ENCODE measurements around the gene LMO4. TPM values are rescaled to one million over a fixed set of nuclear protein-coding genes. Genes with fewer than 3 reads are reported as not detected.

Gene LMO4
- polyA plus RNA-seq, 3 donors, result 20.3 to 71.8 (median 22.3) TPM

GRCh38 chr1:87331365-87332241 is 2.9 kb downstream of the LMO4 start:
- H3K9ac ChIP-seq (ENCODE audit: insufficient read depth, low read length, poor library complexity, severe bottlenecking), result peak overlapping the region; percentile 60
- peak overlapping the region; percentile 81 to 93 (median 84) for H3K4me3 ChIP-seq (replicated peaks in 1 of 3; ENCODE audit: low read depth in 2 of 3, low read length in 3 of 3)
- Mint-ChIP-seq H3K4me1 (peaks cover 58% of the 10 kb centered on the region), H3K36me3 (peaks cover 20 to 21% of the 10 kb centered on the region in 2 donors), H3K27me3 (ENCODE audit: low read depth in 3 of 3) (peaks cover 0 to 3% (median 2%) of the 10 kb centered on the region in 3 donors), H3K27ac (peak overlapping the region; percentile 50 to 95 (median 82)), H3K9me3 (no peaks in the 10 kb centered on the region), H3K4me3 (peak overlapping the region; percentile 95 to 97)
- peak; percentile 7 for TF ChIP-seq CTCF (IDR thresholded peaks at IDR 0.05)
- H3K4me2 ChIP-seq (replicated peaks; ENCODE audit: extremely low read depth, low read length, poor library complexity, severe bottlenecking), result peak overlapping the region; percentile 92
- intact Hi-C loops (cut with micrococcal nuclease), result loop anchor here (10.0 kb wide), 1 partner anchor 417 kb away; the partner anchor contains the start of genes HS2ST1 (in 2 of the 2) and SELENOF (in 2 of the 2)
- H3K4me1 ChIP-seq (ENCODE audit: control insufficient read depth in 1 of 2, insufficient read depth in 2 of 2, low read length in 2 of 2), result peaks cover 48 to 64% of the 10 kb centered on the region in 2 donors
- under 1% methylated on average over 40 of the region's 65 CpGs for WGBS (ENCODE audit: insufficient coverage)
- peak overlapping the region; percentile 50 to 75 for H3K27ac ChIP-seq (ENCODE audit: low read depth in 1 of 2, low read length in 2 of 2)
- DNase-seq, result peak in 1 of 3 donors; percentile 18
- no peaks in the 10 kb centered on the region for H3K27me3 ChIP-seq (ENCODE audit: control insufficient read depth in 2 of 2, insufficient read depth in 2 of 2, low read length in 2 of 2)
- peaks cover 31% of the 10 kb centered on the region for H4K20me1 ChIP-seq (ENCODE audit: insufficient read depth, low read length)
- H3K36me3 ChIP-seq (replicated peaks in 1 of 2; ENCODE audit: control insufficient read depth in 1 of 2, insufficient read depth in 2 of 2, low read length in 2 of 2), result peaks cover 0 to 14% of the 10 kb centered on the region in 2 donors
- peak overlapping the region; percentile 68 for H2AFZ ChIP-seq (ENCODE audit: insufficient read depth, low read depth, low read length, poor library complexity, severe bottlenecking)
- no peaks in the 10 kb centered on the region for H3K9me3 ChIP-seq (replicated peaks in 1 of 2; ENCODE audit: control insufficient read depth in 1 of 2, insufficient read depth in 1 of 2, low read length in 2 of 2)
- H3K79me2 ChIP-seq (ENCODE audit: insufficient read depth, low read length), result peaks cover 76% of the 10 kb centered on the region

GRCh38 chr1:87333692-87334347 is 5.1 kb downstream of the LMO4 start:
- H3K4me1 ChIP-seq (ENCODE audit: control insufficient read depth in 1 of 2, insufficient read depth in 2 of 2, low read length in 2 of 2), result peaks cover 40 to 56% of the 10 kb centered on the region in 2 donors
- Mint-ChIP-seq H3K27ac (peak overlapping the region; percentile 38 to 95 (median 85)), H3K9me3 (no peaks in the 10 kb centered on the region), H3K36me3 (peaks cover 27 to 40% of the 10 kb centered on the region in 2 donors), H3K4me1 (peaks cover 66% of the 10 kb centered on the region), H3K4me3 (peak overlapping the region; percentile 85 to 92), H3K27me3 (ENCODE audit: low read depth in 3 of 3) (peaks cover 0 to 3% (median 0%) of the 10 kb centered on the region in 3 donors)
- H2AFZ ChIP-seq (ENCODE audit: insufficient read depth, low read depth, low read length, poor library complexity, severe bottlenecking), result peak overlapping the region; percentile 65
- peaks cover 2 to 36% of the 10 kb centered on the region in 2 donors for H3K36me3 ChIP-seq (replicated peaks in 1 of 2; ENCODE audit: control insufficient read depth in 1 of 2, insufficient read depth in 2 of 2, low read length in 2 of 2)
- no peaks in the 10 kb centered on the region for H3K27me3 ChIP-seq (ENCODE audit: control insufficient read depth in 2 of 2, insufficient read depth in 2 of 2, low read length in 2 of 2)
- H3K4me2 ChIP-seq (replicated peaks; ENCODE audit: extremely low read depth, low read length, poor library complexity, severe bottlenecking), result peak overlapping the region; percentile 78
- peaks cover 98% of the 10 kb centered on the region for H3K79me2 ChIP-seq (ENCODE audit: insufficient read depth, low read length)
- peaks cover 52% of the 10 kb centered on the region for H4K20me1 ChIP-seq (ENCODE audit: insufficient read depth, low read length)
- peak overlapping the region; percentile 75 for H3K9ac ChIP-seq (ENCODE audit: insufficient read depth, low read length, poor library complexity, severe bottlenecking)
- no peak for TF ChIP-seq CTCF (IDR thresholded peaks at IDR 0.05)
- intact Hi-C loops (cut with micrococcal nuclease), result loop anchor here (10.0 kb wide), 1 partner anchor 419 kb away; the partner anchor contains the start of genes HS2ST1 (in 2 of the 2) and SELENOF (in 2 of the 2)
- 63% methylated on average over 3 of the region's 10 CpGs for WGBS (ENCODE audit: insufficient coverage)
- DNase-seq, result peak in 2 of 3 donors; percentile 39 to 41
- peak overlapping the region; percentile 61 to 79 for H3K27ac ChIP-seq (ENCODE audit: low read depth in 1 of 2, low read length in 2 of 2)
- peak overlapping the region; percentile 47 to 84 (median 68) for H3K4me3 ChIP-seq (replicated peaks in 1 of 3; ENCODE audit: low read depth in 2 of 3, low read length in 3 of 3)
- H3K9me3 ChIP-seq (replicated peaks in 1 of 2; ENCODE audit: control insufficient read depth in 1 of 2, insufficient read depth in 1 of 2, low read length in 2 of 2), result no peaks in the 10 kb centered on the region

Measured in CD14-positive monocyte (primary cell).